H1 (cell line): Measurements from ENCODE around the gene SLC24A1. TPM values are rescaled to one million over a fixed set of nuclear protein-coding genes. Genes with fewer than 3 reads are reported as not detected.

Experiments used
- CTCF ChIA-PET: fragments of 300-600 bp; sonication (Branson Sonifier 250); formaldehyde crosslinking; loops from one replicate; lab custom pipeline; 2021; ENCODE audit not compliant: partially characterized antibody; lab: Charles Lee
- POLR2A ChIA-PET: fragments of 300-600 bp; sonication (Branson Sonifier 250); formaldehyde crosslinking; loops from one replicate; lab custom pipeline; 2021; ENCODE audit warnings: inconsistent platforms; ENCODE audit not compliant: partially characterized antibody; lab: Charles Lee
- DNase-seq, 2 experiments: peaks; one replicate each; pipeline versions ENCODE4 v3.0.0 to v3.0.0-alpha.2; 2010 to 2022; ENCODE audit warnings: low spot score in 2 of 2, low read depth in 1 of 2, mixed read lengths in 1 of 2
- FAIRE-seq: peaks from 2 replicates; lab custom pipeline; 2011; peaks lifted over from hg19 to GRCh38; lab: Jason Lieb, UNC
- H2AFZ ChIP-seq: 2 replicates; pipeline ENCODE4 v1.8.1; 2012; ENCODE audit warnings: low read length, inconsistent platforms
- H2AK5ac ChIP-seq: 2 replicates; pipeline ENCODE4 v1.6.1; 2013; ENCODE audit warnings: low read depth, low read length
- H2BK120ac ChIP-seq: replicated peaks from 2 replicates; pipeline ENCODE3; 2013; ENCODE audit warnings: low read depth, low read length, inconsistent platforms
- H2BK12ac ChIP-seq: 2 replicates; pipeline ENCODE4 v1.6.1; 2013; ENCODE audit warnings: low read depth, low read length
- H2BK15ac ChIP-seq: 2 replicates; pipeline ENCODE4 v1.6.1; 2013; ENCODE audit warnings: low read length
- H2BK20ac ChIP-seq: 2 replicates; pipeline ENCODE4 v1.6.1; 2013; ENCODE audit warnings: low read length
- H2BK5ac ChIP-seq: 2 replicates; pipeline ENCODE4 v1.6.1; 2013; ENCODE audit warnings: low read depth, low read length
- H3K14ac ChIP-seq: 2 replicates; pipeline ENCODE4 v1.6.1; 2013; ENCODE audit warnings: inconsistent platforms; ENCODE audit not compliant: insufficient read length
- H3K18ac ChIP-seq: 2 replicates; pipeline ENCODE4 v1.6.1; 2013; ENCODE audit warnings: low read length; ENCODE audit errors: extremely low read depth
- H3K23ac ChIP-seq: 2 replicates; pipeline ENCODE4 v1.6.1; 2013; ENCODE audit warnings: inconsistent platforms; ENCODE audit not compliant: insufficient read length
- H3K23me2 ChIP-seq: 2 replicates; pipeline ENCODE4 v1.6.1; 2013; ENCODE audit warnings: low read depth, low read length
- H3K27ac ChIP-seq: 2 replicates; pipeline ENCODE4 v1.6.1; 2011; ENCODE audit warnings: low read depth, low read length, inconsistent platforms
- H3K27me3 ChIP-seq, 4 experiments: replicated peaks in 1 of 4; 1 replicate in 1 of 4; 2 replicates in 3 of 4; pipeline versions ENCODE4 v1.6.1 to v1.8.1; 2011 to 2013; ENCODE audit warnings: low read length in 3 of 4, mild to moderate bottlenecking in 3 of 4, inconsistent platforms in 2 of 4, mixed read lengths in 2 of 4, moderate library complexity in 1 of 4; ENCODE audit not compliant: control insufficient read depth in 3 of 4, insufficient read depth in 3 of 4; ENCODE audit errors: extremely low read depth in 1 of 4
- H3K36me3 ChIP-seq, 4 experiments: 2 replicates each; pipeline versions ENCODE4 v1.6.1 to v1.8.1; 2011 to 2013; ENCODE audit warnings: mild to moderate bottlenecking in 4 of 4, low read length in 3 of 4, moderate library complexity in 2 of 4, control low read depth in 1 of 4, inconsistent platforms in 1 of 4; ENCODE audit not compliant: insufficient read depth in 4 of 4, control insufficient read depth in 2 of 4
- H3K4ac ChIP-seq: replicated peaks from 2 replicates; pipeline ENCODE3; 2013; ENCODE audit warnings: low read length, low read depth, mixed read lengths, inconsistent platforms; ENCODE audit not compliant: insufficient read length
- H3K4me1 ChIP-seq, 4 experiments: replicated peaks in 1 of 4; 1 replicate in 1 of 4; 2 replicates in 3 of 4; pipeline versions ENCODE4 v1.6.1 to v1.8.1; 2011 to 2013; ENCODE audit warnings: low read length in 3 of 4, inconsistent platforms in 2 of 4, mixed read lengths in 1 of 4; ENCODE audit not compliant: insufficient read depth in 4 of 4, control insufficient read depth in 3 of 4
- H3K4me2 ChIP-seq, 2 experiments: 2 replicates each; pipeline versions ENCODE4 v1.6.1 to v1.8.1; 2011 to 2013; ENCODE audit warnings: low read depth in 2 of 2, low read length in 2 of 2, control low read depth in 1 of 2, inconsistent platforms in 1 of 2, mild to moderate bottlenecking in 1 of 2; ENCODE audit not compliant: insufficient read depth in 1 of 2
- H3K4me3 ChIP-seq, 4 experiments: fragments of 200-600, 300-600 bp in 1 of 4; sonication (generic), shearing (Covaris generic), sonication (Bioruptor Twin) in 1 of 4; 2 replicates each; pipeline versions ENCODE4 v1.5.1 to v1.8.1; 2011 to 2016; ENCODE audit warnings: low read length in 4 of 4, low read depth in 3 of 4, control low read depth in 2 of 4, inconsistent platforms in 2 of 4, mild to moderate bottlenecking in 2 of 4, mixed read lengths in 1 of 4, moderate library complexity in 1 of 4; ENCODE audit not compliant: insufficient read depth in 2 of 4; ENCODE audit errors: extremely low read depth in 1 of 4
- H3K56ac ChIP-seq: replicated peaks from 2 replicates; pipeline ENCODE3; 2013; ENCODE audit warnings: low read depth, mild to moderate bottlenecking, mixed read lengths, low read length, inconsistent platforms; ENCODE audit not compliant: insufficient read length
- H3K79me1 ChIP-seq: 2 replicates; pipeline ENCODE4 v1.6.1; 2013; ENCODE audit warnings: low read depth, low read length, control low read depth
- H3K79me2 ChIP-seq, 2 experiments: 2 replicates each; pipeline versions ENCODE4 v1.6.1 to v1.8.1; 2012 to 2013; ENCODE audit warnings: low read length in 2 of 2, mild to moderate bottlenecking in 2 of 2, inconsistent platforms in 1 of 2; ENCODE audit not compliant: insufficient read depth in 2 of 2, control insufficient read depth in 1 of 2
- H3K9ac ChIP-seq, 4 experiments: replicated peaks in 1 of 4; 1 replicate in 1 of 4; 2 replicates in 3 of 4; pipeline versions ENCODE4 v1.6.1 to v1.8.1; 2011 to 2013; ENCODE audit warnings: low read depth in 3 of 4, low read length in 3 of 4, control low read depth in 2 of 4, mild to moderate bottlenecking in 2 of 4, moderate library complexity in 2 of 4, inconsistent platforms in 1 of 4; ENCODE audit errors: extremely low read depth in 1 of 4
- H3K9me3 ChIP-seq, 2 experiments: 2 replicates each; pipeline versions ENCODE4 v1.6.1 to v1.8.1; 2012 to 2013; ENCODE audit warnings: mild to moderate bottlenecking in 2 of 2, moderate library complexity in 2 of 2, control low read depth in 1 of 2, inconsistent platforms in 1 of 2, low read depth in 1 of 2, low read length in 1 of 2, mixed read lengths in 1 of 2; ENCODE audit not compliant: insufficient read depth in 2 of 2
- H4K20me1 ChIP-seq, 2 experiments: replicated peaks in 1 of 2; 2 replicates each; pipeline versions ENCODE3 to v1.8.1; 2011 to 2013; ENCODE audit warnings: inconsistent platforms in 2 of 2, low read length in 2 of 2, mild to moderate bottlenecking in 1 of 2; ENCODE audit not compliant: insufficient read depth in 2 of 2, control insufficient read depth in 1 of 2
- H4K5ac ChIP-seq: 2 replicates; pipeline ENCODE4 v1.6.1; 2013; ENCODE audit warnings: low read length, low read depth, mixed read lengths, inconsistent platforms; ENCODE audit not compliant: insufficient read length
- H4K8ac ChIP-seq: 2 replicates; pipeline ENCODE4 v1.8.0; 2013; ENCODE audit warnings: mild to moderate bottlenecking, moderate library complexity, low read length, inconsistent platforms; ENCODE audit not compliant: insufficient read depth; ENCODE audit errors: extremely low read depth
- H4K91ac ChIP-seq: replicated peaks from 2 replicates; pipeline ENCODE3; 2013; ENCODE audit warnings: low read length, mixed read lengths, inconsistent platforms; ENCODE audit not compliant: insufficient read length
- ASH2L ChIP-seq: fragments of 200-600, 300-600 bp; sonication (generic); IDR thresholded peaks from one replicate; pipeline ENCODE4 v1.7.1; 2017; ENCODE audit warnings: low read length
- CHD1 ChIP-seq: IDR thresholded peaks from 2 replicates; pipeline ENCODE4 v1.6.1; 2012; ENCODE audit warnings: low read depth, low read length, improper control_type of control experiment
- JUND ChIP-seq: IDR thresholded peaks from 2 replicates; pipeline ENCODE4 v1.6.1; 2011; ENCODE audit warnings: mild to moderate bottlenecking, improper control_type of control experiment, low read length
- TBP ChIP-seq: IDR thresholded peaks from 2 replicates; pipeline ENCODE4 v1.6.1; 2011; ENCODE audit warnings: low read depth, low read length, improper control_type of control experiment
- WGBS, 2 experiments: shearing (Covaris generic) in 1 of 2; methylation state at CpG; one replicate each; pipeline versions ENCODE4 v1.1.6 to v1.1.7; 2013 to 2015; ENCODE audit warnings: low lambda C conversion rate in 2 of 2, mixed read lengths in 2 of 2, inconsistent platforms in 1 of 2, low coverage in 1 of 2, missing lambda C conversion rate in 1 of 2; ENCODE audit not compliant: insufficient replicate concordance in 2 of 2, insufficient coverage in 1 of 2, insufficient read length in 1 of 2; ENCODE audit errors: extremely low coverage in 1 of 2, missing lambda C conversion rate in 1 of 2; 5-methylcytosine and 5-hydroxymethylcytosine counted together
- polyA plus RNA-seq, 7 experiments: library from polyadenylated mRNA; depleted of rRNA in 3 of 7; stranded (reverse) in 5 of 7; unstranded in 2 of 7; fragments of >200 nt in 5 of 7; fragments of 200-250 nt in 2 of 7; gene quantifications; 1 replicate in 5 of 7; 2 replicates in 1 of 7; 4 replicates in 1 of 7; pipeline versions ENCODE4 v1.2.1 to v1.2.3, GENCODE V29; 2011 to 2013; ENCODE audit warnings: missing spikeins in 2 of 7, mixed read lengths in 2 of 7
- total RNA-seq: library from RNA; stranded (reverse); fragmentation: NEBNext Ultra II Directional; extraction: Animal tissue kit (Norgen Biotek cat#: 25700); gene quantifications from 2 replicates; pipeline ENCODE4 v1.2.1, GENCODE V29; 2021

SLC24A1 gene
- total and polyA plus RNA-seq, 2 of the 8 experiments (the other 6 are each of a cell fraction or from before 2014, with no cell fraction given) = 4.9 to 6.6 TPM

DNA sequence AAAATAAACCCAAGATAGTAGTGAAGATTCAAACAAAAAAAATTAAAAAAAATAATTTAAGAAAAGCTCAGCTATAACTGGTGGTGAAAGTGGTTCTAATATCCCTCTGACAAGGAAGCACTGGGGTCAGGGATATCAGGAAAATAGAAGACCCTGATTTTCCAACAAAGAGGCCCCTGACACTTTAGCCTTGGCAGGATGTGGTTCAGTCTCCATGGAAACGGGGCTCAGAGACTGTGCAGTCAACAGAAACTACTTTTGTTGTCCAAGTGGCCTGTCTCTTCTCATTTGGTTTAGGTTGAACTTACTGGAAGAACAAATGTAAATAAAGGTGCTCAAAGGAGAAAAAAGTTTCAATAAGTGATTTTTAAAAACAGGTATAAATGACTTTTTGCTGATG is 38.0 kb upstream of the SLC24A1 start:
- Histone ChIP-seq H2AFZ (no peak overlapping the region), H2BK15ac (no peak overlapping the region), H3K79me1 (no peaks in the 10 kb centered on the region), H3K14ac (no peak overlapping the region), H3K27ac (no peak overlapping the region), H3K36me3 (peaks cover 2 to 61% (median 28%) of the 10 kb centered on the region in 4 experiments; a peak in 6 of 8 replicates), H4K91ac (no peak overlapping the region), H4K8ac (no peak overlapping the region), H3K4me3 (no peak overlapping the region), H2BK12ac (no peak overlapping the region; the same call in 1 of the 2 replicates), H3K4ac (no peak overlapping the region), H3K9ac (no peak overlapping the region), H3K9me3 (no peaks in the 10 kb centered on the region), H2AK5ac (no peak overlapping the region), H3K23me2 (no peaks in the 10 kb centered on the region), H3K18ac (no peak overlapping the region), H3K56ac (no peak overlapping the region), H3K79me2 (no peaks in the 10 kb centered on the region), H4K20me1 (peaks cover 0 to 3% of the 10 kb centered on the region in 2 experiments), H3K4me1 (no peaks in the 10 kb centered on the region), H3K27me3 (no peaks in the 10 kb centered on the region), H4K5ac (no peak overlapping the region), H3K23ac (no peak overlapping the region), H2BK20ac (no peak overlapping the region), H3K4me2 (no peak overlapping the region), H2BK5ac (no peak overlapping the region), H2BK120ac (no peak overlapping the region)
- DNase-seq = no peak
- no peak for TF ChIP-seq JUND
- no peak for TF ChIP-seq TBP
- no peak for TF ChIP-seq ASH2L
- no peak for TF ChIP-seq CHD1
- ChIA-PET POLR2A (interaction anchor here (1.2 to 1.4 kb wide), 2 partner anchors 11 to 50 kb away, joined by 3 read pairs; no protein-coding TSS in a partner anchor), CTCF (no interaction called here)
- WGBS, 2 experiments = 80% methylated on average over 1 of the region's 1 CpG; no CpG with 5 or more reads in 1 of the 2 experiments
- no peak for FAIRE-seq
